Endometrial microvascular endothelial cells (primary cell): Measurements from ENCODE around the gene LY86. TPM values are rescaled to one million over a fixed set of nuclear protein-coding genes. Genes with fewer than 3 reads are reported as not detected.

ENCODE experiments used
- in situ Hi-C: cut with HindIII; loops from 2 replicates; pipeline ENCODE4 v1.10.0; 2017; ENCODE audit warnings: low sequenced_read_pairs, low pct_unique_long_range_greater_than_20kb; ENCODE audit errors: inconsistent ontology term
- total RNA-seq: library from RNA; depleted of rRNA; stranded (reverse); fragments of >200 nt; gene quantifications from one replicate; pipeline ENCODE4 v1.2.3, GENCODE V29; 2015; ENCODE audit errors: inconsistent ontology term

The LY86 gene
- total RNA-seq, result not detected

- in situ Hi-C loops, result no loop called here
These were observed at the start of gene LY86 for GRCh38 chr6:6588064-6588923. Gene LY86, plus strand, starts transcription at chr6:6588720. Its CDS starts 15 bp downstream, at chr6:6588735.

DNA sequence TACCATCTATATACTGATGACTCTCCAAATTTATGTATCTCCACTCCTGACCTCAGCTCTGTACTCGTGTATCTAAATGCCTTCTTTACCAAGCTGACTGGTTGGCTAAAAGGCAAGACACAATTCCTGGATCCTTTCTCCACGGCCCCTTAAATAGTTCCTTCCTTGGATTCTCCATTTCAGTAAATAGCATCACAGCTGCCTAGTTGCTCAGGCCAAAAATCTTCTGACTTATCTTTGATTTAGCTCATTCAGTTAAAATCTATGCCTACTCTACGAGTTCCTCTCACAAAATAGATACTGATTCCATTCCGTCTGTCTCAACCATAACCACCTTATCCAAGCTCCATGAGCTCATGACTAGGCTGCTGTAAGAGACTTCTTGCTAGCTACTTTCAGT, 49.5 kb upstream of the LY86 start:
- in situ Hi-C loops, result no loop called here

DNA sequence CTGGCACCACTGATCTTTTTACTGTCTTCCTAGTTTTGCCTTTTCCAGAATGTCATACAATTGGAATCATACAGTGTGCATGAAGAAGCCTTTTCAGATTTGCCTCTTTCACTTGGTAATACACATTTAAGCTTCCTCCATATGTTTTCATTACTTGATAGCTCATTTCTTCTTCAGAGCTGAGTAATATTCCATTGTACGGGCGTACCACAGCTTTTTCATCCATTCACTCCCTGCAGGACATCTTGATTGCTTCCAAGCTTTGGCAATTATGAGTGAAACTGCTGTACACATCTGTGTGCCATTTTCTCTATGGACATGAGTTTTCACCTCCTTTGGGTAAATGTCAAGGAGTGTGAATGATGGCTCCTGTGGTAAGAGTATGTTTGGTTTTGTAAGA, 46.2 kb upstream of the LY86 start:
- in situ Hi-C loops, result no loop called here

GRCh38 chr6:6543181-6543879, 45.2 kb upstream of the LY86 start:
- in situ Hi-C loops, result no loop called here

- in situ Hi-C loops, result no loop called here
These were observed 42.8 kb upstream of the LY86 start for GRCh38 chr6:6545616-6546317.

- in situ Hi-C loops, result no loop called here
These were observed 42.0 kb upstream of the LY86 start for GRCh38 chr6:6546318-6547109.

- in situ Hi-C loops, result no loop called here
These were observed 41.2 kb upstream of the LY86 start for GRCh38 chr6:6547110-6547879.

DNA sequence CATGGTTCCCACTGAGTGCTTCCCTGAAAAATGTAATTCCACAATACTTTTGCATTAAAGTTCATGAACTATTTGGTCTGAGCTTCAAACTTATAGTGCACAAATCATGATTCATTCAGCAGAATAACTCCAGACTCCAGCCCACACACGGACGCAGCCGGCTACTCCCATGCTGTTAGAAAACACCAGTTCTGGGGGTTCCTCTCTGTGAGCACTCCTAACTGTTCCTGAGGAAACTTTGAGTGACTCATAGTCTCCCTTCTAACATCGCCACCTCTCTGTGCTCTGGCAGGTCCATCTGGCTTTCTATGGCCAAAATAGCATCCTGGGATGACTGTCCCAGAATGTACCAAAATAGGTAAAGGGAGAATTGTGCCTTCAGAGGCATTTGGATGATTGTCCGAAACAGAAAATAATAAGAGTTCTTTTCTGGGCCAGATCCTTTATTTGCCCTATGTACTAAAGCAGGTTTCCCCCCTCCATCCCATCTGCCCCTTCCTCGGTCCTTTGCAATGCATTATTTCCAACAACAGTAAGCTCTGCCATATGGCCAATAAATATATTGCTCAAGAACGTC, 32.3 kb upstream of the LY86 start:
- in situ Hi-C loops, result no loop called here

- in situ Hi-C loops, result no loop called here
These were observed 31.6 kb upstream of the LY86 start for GRCh38 chr6:6556738-6557503.

- in situ Hi-C loops, result no loop called here
These were observed 31.0 kb upstream of the LY86 start for GRCh38 chr6:6557504-6557839.

DNA sequence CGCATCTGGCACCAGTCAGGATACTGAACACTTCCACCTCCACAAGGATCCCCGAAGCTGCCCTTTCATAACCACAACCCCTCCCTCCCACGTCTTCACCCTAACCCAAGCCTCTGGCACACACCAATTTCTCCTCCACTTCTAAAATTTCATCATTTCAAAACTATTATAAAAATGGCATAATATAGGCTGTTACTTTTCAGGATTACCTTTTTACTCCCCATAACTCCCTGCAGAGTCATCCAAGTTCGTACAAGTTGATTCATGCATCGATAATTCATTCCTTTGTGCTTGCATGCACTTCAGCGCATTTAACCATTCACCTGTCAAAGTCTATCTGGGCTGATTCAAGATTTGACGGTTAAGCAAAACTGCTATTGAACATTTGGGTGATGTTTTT, 30.6 kb upstream of the LY86 start:
- in situ Hi-C loops, result no loop called here

GRCh38 chr6:6559994-6560570, 28.4 kb upstream of the LY86 start:
- in situ Hi-C loops, result no loop called here

DNA sequence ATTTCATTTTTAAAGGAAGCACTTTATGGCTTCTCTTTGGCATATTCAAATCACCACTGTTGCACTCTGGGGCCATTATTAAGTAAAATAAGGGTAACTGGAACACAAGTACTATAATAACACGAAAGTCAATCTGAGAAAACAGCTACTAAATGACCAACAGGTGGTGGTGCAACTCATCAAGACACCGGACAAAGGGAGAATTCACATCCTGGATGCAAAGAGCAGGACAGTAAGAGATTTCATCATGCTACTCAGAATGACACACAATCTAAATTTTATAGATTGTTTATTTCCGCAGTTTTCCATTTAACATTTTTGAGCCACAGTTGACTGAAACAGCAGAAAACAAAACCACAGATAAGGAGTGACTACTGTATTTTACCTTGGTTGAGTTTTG, 27.6 kb upstream of the LY86 start:
- in situ Hi-C loops, result no loop called here

- in situ Hi-C loops, result no loop called here
These were observed 24.4 kb upstream of the LY86 start for GRCh38 chr6:6564154-6564553.

- in situ Hi-C loops, result no loop called here
These were observed 23.5 kb upstream of the LY86 start for GRCh38 chr6:6565069-6565468.

DNA sequence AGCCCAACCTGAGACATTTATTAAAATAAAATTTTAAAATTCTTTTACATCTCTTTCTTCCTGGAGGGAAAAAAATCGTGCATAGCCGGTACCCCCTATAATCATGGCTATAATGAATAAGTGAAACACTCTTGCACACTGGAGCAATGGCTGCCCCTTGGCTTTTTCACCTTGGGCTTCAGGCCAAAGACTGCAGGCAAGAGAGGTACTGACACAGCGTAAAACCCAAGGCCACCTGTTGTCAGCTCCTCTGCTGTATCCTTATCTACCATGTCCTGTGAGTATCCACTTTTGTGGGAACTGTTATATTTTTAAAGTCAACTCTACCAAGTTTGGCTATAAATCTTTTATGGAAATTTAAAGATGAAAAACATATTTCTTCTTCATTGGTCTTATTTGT, 23.0 kb upstream of the LY86 start:
- in situ Hi-C loops, result no loop called here

- in situ Hi-C loops, result no loop called here
These were observed 21.8 kb upstream of the LY86 start for GRCh38 chr6:6566766-6567165.
